GM21515 (cell line): ENCODE data around the gene CDCA5.
"Not testable (repeated sequence)": the region's sequence is repeated elsewhere in the genome, so short reads cannot be mapped to it uniquely, and the experiment has no call there.

ENCODE experiments used
- ATAC-seq: cut with Tn5 transposase; IDR thresholded peaks from one replicate; pipeline ENCODE4 v1.9.1; 2021; ENCODE audit not compliant: unreplicated experiment

Gene CDCA5

GRCh38 chr11:65119670-65119995 lies 35.8 kb upstream of the CDCA5 start:
- ATAC-seq, result no peak

- not testable (repeated sequence) for ATAC-seq
Observed at GRCh38 chr11:65118891-65119669, 35.2 kb upstream of the CDCA5 start.

GRCh38 chr11:65118097-65118837 lies 34.4 kb upstream of the CDCA5 start:
- ATAC-seq, result no peak

GRCh38 chr11:65117206-65118096 lies 33.6 kb upstream of the CDCA5 start, which contains the start of gene ZNHIT2:
TSS of gene ZNHIT2 (minus strand) at chr11:65117701. CDS start at chr11:65117653, 48 bp downstream.
- ATAC-seq, result peak; percentile 53

- ATAC-seq, result no peak
Observed at GRCh38 chr11:65116370-65117205, 32.7 kb upstream of the CDCA5 start.

- no peak for ATAC-seq
Observed at GRCh38 chr11:65115361-65116082, 31.7 kb upstream of the CDCA5 start.

- no peak for ATAC-seq
Observed at GRCh38 chr11:65114538-65115171, 30.8 kb upstream of the CDCA5 start.

GRCh38 chr11:65113839-65114238 lies 30.0 kb upstream of the CDCA5 start:
- no peak for ATAC-seq

GRCh38 chr11:65113361-65113756 lies 29.5 kb upstream of the CDCA5 start:
- no peak for ATAC-seq

GRCh38 chr11:65112546-65113360 lies 28.9 kb upstream of the CDCA5 start:
- peak; percentile 25 for ATAC-seq

GRCh38 chr11:65111744-65112545 lies 28.1 kb upstream of the CDCA5 start, which contains the start of gene TM7SF2:
TSS of gene TM7SF2 (plus strand) at chr11:65111872. CDS start at chr11:65112016, 144 bp downstream.
- ATAC-seq, result peak; percentile 55

GRCh38 chr11:65111159-65111743 lies 27.4 kb upstream of the CDCA5 start:
- no peak for ATAC-seq

- no peak for ATAC-seq
Observed at GRCh38 chr11:65110354-65110861, 26.6 kb upstream of the CDCA5 start.

- ATAC-seq, result no peak
Observed at GRCh38 chr11:65109231-65110198, 25.7 kb upstream of the CDCA5 start.

GRCh38 chr11:65108469-65109123 lies 24.8 kb upstream of the CDCA5 start:
- ATAC-seq, result no peak
